Uterus (tissue), 4 donors: ENCODE data around the gene SERPINA10. TPM values are rescaled to one million over a fixed set of nuclear protein-coding genes. Genes with fewer than 3 reads are reported as not detected.

Experiments
- DNase-seq, 2 donors: peaks; one replicate each; pipeline ENCODE4 v3.0.0-alpha.2; 2019 to 2020
- H3K27ac ChIP-seq, 2 donors: fragments of 200-600 bp; sonication (generic); 1 replicate in 1 of 2; 2 replicates in 1 of 2; pipeline ENCODE4 v1.5.1; 2016 to 2018
- H3K27me3 ChIP-seq, 2 donors: fragments of 200-600 bp; sonication (generic); one replicate each; pipeline ENCODE4 v1.5.1; 2018 to 2019; ENCODE audit warnings: control low read depth in 1 of 2
- H3K36me3 ChIP-seq, 2 donors: fragments of 200-600 bp; sonication (generic); one replicate each; pipeline ENCODE4 v1.5.1; 2019; ENCODE audit warnings: control low read depth in 1 of 2
- H3K4me1 ChIP-seq, 2 donors: fragments of 200-600 bp; sonication (generic); one replicate each; pipeline ENCODE4 v1.5.1; 2018 to 2019; ENCODE audit warnings: control low read depth in 1 of 2
- H3K4me3 ChIP-seq, 2 donors: fragments of 200-600 bp; sonication (generic); 1 replicate in 1 of 2; 2 replicates in 1 of 2; pipeline ENCODE4 v1.5.1; 2018 to 2019; ENCODE audit warnings: mild to moderate bottlenecking in 1 of 2
- H3K9me3 ChIP-seq, 2 donors: fragments of 200-600 bp; sonication (generic); one replicate each; pipeline ENCODE4 v1.5.1; 2019; ENCODE audit warnings: control low read depth in 1 of 2
- POLR2A ChIP-seq, 2 donors: fragments of 450-650 bp; IDR thresholded peaks; one replicate each; pipeline ENCODE4 v1.6.1; 2016; ENCODE audit warnings: antibody characterized with exemption in 2 of 2, mild to moderate bottlenecking in 1 of 2, moderate library complexity in 1 of 2
- intact Hi-C: fragments of 100-400 bp; cut with DNase I; formaldehyde crosslinking; loops from one replicate; pipeline ENCODE4 v1.15.1; 2023; ENCODE audit warnings: low total_unique reads
- total RNA-seq, 4 donors: library from RNA; depleted of rRNA in 3 of 4; stranded (reverse); fragments of >200 nt in 3 of 4; gene quantifications; one replicate each; pipeline versions ENCODE4 v1.1.0 to v1.2.4, GENCODE V29; 2014 to 2023
- TF ChIP-seq, protein P1 (sequence below), 4 experiments: fragments of 200-600 bp in 2 of 4; fragments of 450-650 bp in 2 of 4; sonication (generic) in 2 of 4; IDR thresholded peaks; one replicate each; pipeline ENCODE4 v1.5.1; 2016 to 2019; ENCODE audit warnings: antibody characterized with exemption in 4 of 4, mild to moderate bottlenecking in 2 of 4, moderate library complexity in 1 of 4
- donor health status: DM: yes; HTN: yes; CAD: no.

The SERPINA10 gene
- total RNA-seq, 4 donors from 2014 or later: not detected

GRCh38 chr14:94313991-94314655 is 21.1 kb upstream of the SERPINA10 start:
- TF ChIP-seq, protein P1, sequence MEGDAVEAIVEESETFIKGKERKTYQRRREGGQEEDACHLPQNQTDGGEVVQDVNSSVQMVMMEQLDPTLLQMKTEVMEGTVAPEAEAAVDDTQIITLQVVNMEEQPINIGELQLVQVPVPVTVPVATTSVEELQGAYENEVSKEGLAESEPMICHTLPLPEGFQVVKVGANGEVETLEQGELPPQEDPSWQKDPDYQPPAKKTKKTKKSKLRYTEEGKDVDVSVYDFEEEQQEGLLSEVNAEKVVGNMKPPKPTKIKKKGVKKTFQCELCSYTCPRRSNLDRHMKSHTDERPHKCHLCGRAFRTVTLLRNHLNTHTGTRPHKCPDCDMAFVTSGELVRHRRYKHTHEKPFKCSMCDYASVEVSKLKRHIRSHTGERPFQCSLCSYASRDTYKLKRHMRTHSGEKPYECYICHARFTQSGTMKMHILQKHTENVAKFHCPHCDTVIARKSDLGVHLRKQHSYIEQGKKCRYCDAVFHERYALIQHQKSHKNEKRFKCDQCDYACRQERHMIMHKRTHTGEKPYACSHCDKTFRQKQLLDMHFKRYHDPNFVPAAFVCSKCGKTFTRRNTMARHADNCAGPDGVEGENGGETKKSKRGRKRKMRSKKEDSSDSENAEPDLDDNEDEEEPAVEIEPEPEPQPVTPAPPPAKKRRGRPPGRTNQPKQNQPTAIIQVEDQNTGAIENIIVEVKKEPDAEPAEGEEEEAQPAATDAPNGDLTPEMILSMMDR (IDR thresholded peaks at IDR 0.05): no peak
- TF ChIP-seq POLR2A (IDR thresholded peaks at IDR 0.05): no peak
- Histone ChIP-seq H3K36me3 (no peaks in the 10 kb centered on the region), H3K27ac (no peak overlapping the region), H3K9me3 (no peaks in the 10 kb centered on the region), H3K4me3 (no peak overlapping the region), H3K27me3 (no peaks in the 10 kb centered on the region), H3K4me1 (no peaks in the 10 kb centered on the region)
- DNase-seq: no peak
- intact Hi-C loops: no loop called here

DNA sequence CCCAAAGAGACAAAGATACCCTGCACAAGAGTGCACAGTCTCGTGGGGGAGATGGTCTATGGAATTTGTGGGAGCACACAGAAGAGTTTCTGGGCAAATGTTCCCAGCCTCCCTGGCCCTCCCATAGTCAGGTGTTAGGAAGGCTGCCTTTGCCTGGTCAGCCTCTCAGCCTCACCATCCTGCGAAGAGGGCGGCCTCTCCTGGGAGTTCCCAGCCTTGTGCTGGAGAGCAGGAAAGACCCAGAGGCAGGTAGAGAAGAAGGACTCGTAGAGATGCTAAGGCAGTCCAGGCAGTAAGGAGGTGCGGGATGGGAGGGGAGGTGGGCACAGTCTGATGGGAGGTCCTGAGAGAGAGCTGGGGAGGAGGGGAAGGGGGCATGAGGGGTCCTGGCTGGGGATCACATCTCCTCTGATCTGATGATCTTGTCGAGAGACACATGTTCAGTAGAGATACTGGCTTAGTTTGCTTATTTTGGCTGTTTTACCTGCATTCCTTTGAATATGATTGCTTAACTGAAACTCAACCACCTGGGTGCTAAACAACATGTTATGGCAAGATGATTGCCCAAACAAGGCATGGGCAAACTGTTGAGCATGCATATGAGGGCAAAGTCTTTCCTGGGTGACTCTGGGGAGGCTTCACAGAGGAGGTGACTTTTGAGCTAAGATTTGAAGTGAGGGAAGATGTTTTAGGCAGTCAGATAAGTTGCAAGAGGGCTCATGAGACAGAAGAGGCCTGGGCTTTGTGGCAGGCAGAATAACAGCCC is 19.6 kb upstream of the SERPINA10 start:
- no peak overlapping the region for H3K4me3 ChIP-seq
- no peak overlapping the region for H3K27ac ChIP-seq
- TF ChIP-seq, protein P1 (IDR thresholded peaks at IDR 0.05): no peak
- TF ChIP-seq POLR2A (IDR thresholded peaks at IDR 0.05): no peak
- no peaks in the 10 kb centered on the region for H3K27me3 ChIP-seq
- H3K4me1 ChIP-seq: no peaks in the 10 kb centered on the region
- H3K36me3 ChIP-seq: no peaks in the 10 kb centered on the region
- intact Hi-C loops: no loop called here
- DNase-seq: no peak
- H3K9me3 ChIP-seq: no peaks in the 10 kb centered on the region

DNA sequence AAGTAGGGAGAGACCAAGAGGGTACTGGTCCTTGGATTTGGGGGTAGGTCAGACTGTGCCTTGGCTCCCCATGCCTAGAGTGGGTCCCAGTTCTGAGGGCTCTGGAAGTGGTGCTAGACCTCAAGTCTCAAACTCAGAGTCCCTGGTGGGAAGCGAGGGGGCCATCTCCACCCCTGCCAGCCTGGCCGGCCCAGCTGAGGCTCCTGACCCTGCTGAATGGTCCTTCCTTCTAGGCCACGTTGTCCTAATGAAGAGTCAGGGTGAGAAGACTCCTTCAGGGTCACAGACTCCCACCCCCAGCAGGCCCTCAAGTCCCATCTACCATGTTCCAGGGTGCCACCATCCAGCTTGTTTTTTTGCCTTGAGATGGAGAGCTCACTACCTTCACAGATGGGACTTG is 17.2 kb upstream of the SERPINA10 start:
- intact Hi-C loops: no loop called here
- H3K36me3 ChIP-seq: no peaks in the 10 kb centered on the region
- H3K27me3 ChIP-seq: no peaks in the 10 kb centered on the region

GRCh38 chr14:94309721-94310120 is 16.7 kb upstream of the SERPINA10 start:
- Histone ChIP-seq H3K36me3 (no peaks in the 10 kb centered on the region), H3K27me3 (no peaks in the 10 kb centered on the region), H3K4me3 (no peak overlapping the region), H3K27ac (no peak overlapping the region), H3K4me1 (no peaks in the 10 kb centered on the region), H3K9me3 (no peaks in the 10 kb centered on the region)
- no peak for TF ChIP-seq POLR2A (IDR thresholded peaks at IDR 0.05)
- TF ChIP-seq, protein P1 (IDR thresholded peaks at IDR 0.05): no peak
- DNase-seq: no peak
- intact Hi-C loops: no loop called here

More for the DNA sequence above, 17.2 kb upstream of the SERPINA10 start:
- no peak overlapping the region for H3K4me3 ChIP-seq
- no peak for TF ChIP-seq POLR2A (IDR thresholded peaks at IDR 0.05)
- TF ChIP-seq, protein P1 (IDR thresholded peaks at IDR 0.05): no peak
- no peaks in the 10 kb centered on the region for H3K4me1 ChIP-seq
- DNase-seq: no peak
- H3K27ac ChIP-seq: no peak overlapping the region
- H3K9me3 ChIP-seq: no peaks in the 10 kb centered on the region

GRCh38 chr14:94307410-94307992 is 14.4 kb upstream of the SERPINA10 start:
- Histone ChIP-seq H3K4me3 (no peak overlapping the region), H3K4me1 (no peaks in the 10 kb centered on the region), H3K27me3 (no peaks in the 10 kb centered on the region), H3K9me3 (no peaks in the 10 kb centered on the region), H3K27ac (no peak overlapping the region), H3K36me3 (no peaks in the 10 kb centered on the region)
- no peak for DNase-seq
- TF ChIP-seq, protein P1 (IDR thresholded peaks at IDR 0.05): no peak
- TF ChIP-seq POLR2A (IDR thresholded peaks at IDR 0.05): no peak
- intact Hi-C loops: no loop called here
